K562 (cell line): ENCODE measurements around the gene SPATA13. TPM values are rescaled to one million over a fixed set of nuclear protein-coding genes. Genes with fewer than 3 reads are reported as not detected.

Experiments
- ATAC-seq: fragments of 200-7000 bp; cut with Tn5 transposase; 3 replicates; pipeline ENCODE4 v1.9.1; 2020; ENCODE audit warnings: moderate library complexity
- BruUV-seq: library from RNA; stranded (reverse); fragments of 400-500 nt; replicated peaks from 2 replicates; lab custom pipeline; 2021; lab: Mats Ljungman, UMichigan
- CTCF ChIA-PET: fragments of 300-600 bp; formaldehyde crosslinking; extraction: SDS; loops from one replicate; lab custom pipeline; 2021; ENCODE audit warnings: low intra/inter-chr PET ratio; lab: Yijun Ruan, JAX
- POLR2A ChIA-PET: fragments of 300-600, 350-650 bp; sonication (Branson Sonifier 250); formaldehyde crosslinking; extraction: SDS; loops from one replicate; lab custom pipeline; 2021; ENCODE audit warnings: antibody characterized with exemption, inconsistent platforms; lab: Yijun Ruan, JAX
- DNase-seq, 4 experiments: peaks; one replicate each; pipeline versions ENCODE4 v3.0.0 to v3.0.0-alpha.2; 2011 to 2018; ENCODE audit warnings: low spot score in 3 of 4, mixed read lengths in 3 of 4; ENCODE audit errors: extremely low read depth in 1 of 4
- FAIRE-seq: peaks from 2 replicates; lab custom pipeline; 2011; peaks lifted over from hg19 to GRCh38; lab: Jason Lieb, UNC
- H2AFZ ChIP-seq: 2 replicates; pipeline ENCODE4 v1.6.0; 2011; ENCODE audit warnings: low read depth, low read length, control low read depth, inconsistent platforms
- H3K27ac ChIP-seq: fragments of 200-600 bp; 3 replicates; pipeline ENCODE4 v1.8.0; 2011; ENCODE audit warnings: low read depth, mild to moderate bottlenecking, control low read depth, inconsistent platforms, low read length, moderate library complexity, mixed read lengths; ENCODE audit errors: extremely low read depth
- H3K27me3 ChIP-seq, 2 experiments: fragments of 300-600 bp in 1 of 2; 2 replicates in 1 of 2; 3 replicates in 1 of 2; pipeline versions ENCODE4 v1.6.0 to v1.8.0; 2011; ENCODE audit warnings: inconsistent platforms in 2 of 2, low read length in 2 of 2, mild to moderate bottlenecking in 1 of 2, mixed read lengths in 1 of 2, moderate library complexity in 1 of 2; ENCODE audit not compliant: control insufficient read depth in 2 of 2, insufficient read depth in 2 of 2
- H3K36me3 ChIP-seq: fragments of 300-600 bp; 3 replicates; pipeline ENCODE4 v1.8.0; 2011; ENCODE audit warnings: mild to moderate bottlenecking, low read length, inconsistent platforms; ENCODE audit not compliant: control insufficient read depth, insufficient read depth
- H3K4me1 ChIP-seq, 2 experiments: fragments of 200-600 bp in 1 of 2; replicated peaks in 1 of 2; 2 replicates in 1 of 2; 3 replicates in 1 of 2; pipeline versions ENCODE4 v1.5.1 to v1.8.0; 2011; ENCODE audit warnings: inconsistent platforms in 2 of 2, low read length in 2 of 2, mild to moderate bottlenecking in 1 of 2, mixed read lengths in 1 of 2, moderate library complexity in 1 of 2; ENCODE audit not compliant: control insufficient read depth in 2 of 2, insufficient read depth in 2 of 2
- H3K4me2 ChIP-seq: 2 replicates; pipeline ENCODE4 v1.6.1; 2011; ENCODE audit warnings: low read length, control low read depth, inconsistent platforms, mixed read lengths; ENCODE audit not compliant: insufficient read depth
- H3K4me3 ChIP-seq: fragments of 200-600 bp; sonication (generic), shearing (Covaris generic); 2 replicates; pipeline ENCODE4 v1.5.1; 2016; ENCODE audit warnings: control low read depth, inconsistent platforms
- H3K79me2 ChIP-seq: fragments of 200-600 bp; 3 replicates; pipeline ENCODE4 v1.8.0; 2011; ENCODE audit warnings: low read length, inconsistent platforms; ENCODE audit not compliant: control insufficient read depth, insufficient read depth
- H3K9ac ChIP-seq, 2 experiments: 2 replicates each; pipeline versions ENCODE4 v1.6.0 to v1.6.1; 2011; ENCODE audit warnings: low read depth in 2 of 2, low read length in 2 of 2, control low read depth in 1 of 2, inconsistent platforms in 1 of 2, mild to moderate bottlenecking in 1 of 2, mixed read lengths in 1 of 2; ENCODE audit not compliant: insufficient read depth in 1 of 2
- H3K9me1 ChIP-seq: one replicate; pipeline ENCODE4 v1.6.0; 2011; ENCODE audit warnings: inconsistent platforms, mild to moderate bottlenecking, low read length, moderate library complexity; ENCODE audit not compliant: control insufficient read depth, insufficient read depth
- H3K9me3 ChIP-seq: replicated peaks from 2 replicates; pipeline ENCODE4 v1.5.1; 2011; ENCODE audit warnings: low read depth, low read length, inconsistent platforms; ENCODE audit not compliant: control insufficient read depth, insufficient read depth
- H4K20me1 ChIP-seq: replicated peaks from 2 replicates; pipeline ENCODE4 v1.6.1; 2011; ENCODE audit warnings: low read length, inconsistent platforms, mixed read lengths; ENCODE audit not compliant: control insufficient read depth, insufficient read depth
- CBFA2T2 ChIP-seq: fragments of 450-650 bp; conservative IDR thresholded peaks from 2 replicates; pipeline ENCODE4 v1.6.1; 2017; ENCODE audit warnings: mild to moderate bottlenecking
- CBX1 ChIP-seq: sonication (generic); IDR thresholded peaks from 2 replicates; pipeline ENCODE4 v1.6.1; 2016; ENCODE audit warnings: antibody characterized with exemption, low read depth, mild to moderate bottlenecking
- GABPB2 ChIP-seq: fragments of 250-450 bp; sonication (Bioruptor Pico); conservative IDR thresholded peaks from 2 replicates; pipeline ENCODE4 v1.5.1; 2021; ENCODE audit warnings: mild to moderate bottlenecking
- MCM3 ChIP-seq: fragments of 450-650 bp; IDR thresholded peaks from 2 replicates; pipeline ENCODE4 v1.6.1; 2016
- NR1H2 ChIP-seq: sonication (generic); formaldehyde crosslinking; IDR thresholded peaks from 2 replicates; pipeline ENCODE4 v1.4.0; 2020; ENCODE audit warnings: mild to moderate bottlenecking, missing genetic modification reagents
- POLR2A ChIP-seq: fragments of 450-650 bp; conservative IDR thresholded peaks from 2 replicates; pipeline ENCODE4 v1.6.1; 2016
- RHOXF2B ChIP-seq: fragments of 250-450 bp; sonication (Bioruptor Pico); conservative IDR thresholded peaks from 2 replicates; pipeline ENCODE4 v1.5.1; 2021
- SREBF2 ChIP-seq: sonication (generic); formaldehyde crosslinking; IDR thresholded peaks from 2 replicates; pipeline ENCODE4 v1.4.0; 2020; ENCODE audit warnings: mild to moderate bottlenecking, missing genetic modification reagents
- WHSC1 ChIP-seq: IDR thresholded peaks from one replicate; pipeline ENCODE4 v1.6.1; 2012; ENCODE audit warnings: low read length, control low read depth, inconsistent platforms
- ZZZ3 ChIP-seq: fragments of 450-650 bp; IDR thresholded peaks from 2 replicates; pipeline ENCODE4 v1.6.1; 2016; ENCODE audit warnings: antibody characterized with exemption, mild to moderate bottlenecking, moderate library complexity
- WGBS: fragments of 100-300 bp; shearing (Covaris generic); methylation state at CpG from one replicate; pipeline ENCODE4 v1.1.6; 2016; ENCODE audit warnings: low coverage, mixed read lengths; ENCODE audit not compliant: insufficient coverage; ENCODE audit errors: missing lambda C conversion rate; 5-methylcytosine and 5-hydroxymethylcytosine counted together
- in situ Hi-C: fragments of 300-500 bp; cut with MboI; formaldehyde crosslinking; loops from 4 replicates; pipeline ENCODE4 v1.15.0; 2018; ENCODE audit warnings: inconsistent platforms, mixed read lengths
- intact Hi-C: fragments of 100-400 bp; cut with micrococcal nuclease; formaldehyde crosslinking; loops from 2 replicates; pipeline ENCODE4 v1.14.2; 2022
- polyA plus RNA-seq, 8 experiments: library from polyadenylated mRNA; depleted of rRNA in 4 of 8; stranded (reverse) in 5 of 8; unstranded in 3 of 8; fragments of >200 nt; fragmentation: Nextera tagmentation in 2 of 8; fragmentation: Illumina TruSeq in 1 of 8; extraction: Ambion mirVana in 2 of 8; extraction: Trizol in 1 of 8; gene quantifications; 2 replicates each; pipeline versions ENCODE4 v1.2.1 to v1.2.3, GENCODE V29; 2011 to 2014; ENCODE audit warnings: inconsistent platforms in 1 of 8, missing spikeins in 1 of 8
- total RNA-seq, 7 experiments: library from RNA; depleted of rRNA in 6 of 7; stranded (reverse); fragments of >200 nt in 6 of 7; fragmentation: Illumina TruSeq in 2 of 7; extraction: Trizol in 2 of 7; gene quantifications; 2 replicates each; pipeline versions ENCODE4 v1.2.1 to v1.2.3, GENCODE V29; 2011 to 2021; ENCODE audit warnings: low replicate concordance in 1 of 7
- TF ChIP-seq, protein P1 (sequence below): fragments of 450-650 bp; IDR thresholded peaks from 2 replicates; pipeline ENCODE4 v1.6.1; 2018; ENCODE audit not compliant: partially characterized antibody
- TF ChIP-seq, protein P2 (sequence below): fragments of 250-450 bp; sonication (Bioruptor Pico); IDR thresholded peaks from 2 replicates; pipeline ENCODE4 v1.5.1; 2021; ENCODE audit warnings: mild to moderate bottlenecking
- TF ChIP-seq, protein P3 (sequence below): fragments of 200-800 bp; sonication (Bioruptor generic); IDR thresholded peaks from 2 replicates; pipeline ENCODE4 v1.6.1; 2017; ENCODE audit warnings: missing genetic modification characterization, missing compliant biosample characterization
- TF ChIP-seq, protein P4 (sequence below): fragments of 150-350 bp; IDR thresholded peaks from 2 replicates; pipeline ENCODE4 v1.6.1; 2014; ENCODE audit warnings: low read depth, mild to moderate bottlenecking, low read length, borderline replicate concordance

Gene SPATA13
- total and polyA plus RNA-seq, 9 of the 15 experiments (the other 6 are each of a cell fraction or from before 2014, with no cell fraction given), result 0.08 to 0.99 (median 0.21) TPM; not detected in 2

DNA sequence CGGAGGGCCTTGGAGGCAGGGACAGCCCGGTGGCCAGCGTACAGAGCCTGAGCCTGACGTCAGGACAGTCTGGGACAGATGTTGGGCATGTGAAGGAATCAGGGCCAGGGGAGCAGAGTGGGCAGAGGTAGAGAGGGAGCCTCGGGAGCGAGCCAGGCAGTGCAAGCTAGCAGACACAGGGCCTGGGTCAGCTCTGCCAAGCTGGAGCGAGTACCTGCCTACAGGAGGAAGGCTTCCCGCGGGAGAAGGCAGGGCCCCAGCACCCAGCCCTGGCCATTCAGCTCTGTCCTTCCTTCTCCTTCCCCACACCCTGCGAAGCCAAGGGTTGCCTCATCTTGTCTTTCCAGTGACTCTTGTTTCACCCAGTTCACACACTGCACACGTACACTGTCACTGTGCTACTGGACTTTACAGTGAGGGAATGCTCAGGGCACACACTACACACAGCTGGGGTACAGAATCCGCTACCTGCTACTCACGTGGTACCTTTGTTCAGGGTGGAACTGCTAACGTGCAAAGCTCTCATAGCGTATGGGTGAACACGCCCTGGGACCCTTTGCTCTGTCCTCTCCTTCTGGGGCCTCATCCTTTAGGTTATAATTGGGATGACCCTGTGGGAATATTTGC, 139.1 kb downstream of the SPATA13 start:
- Histone ChIP-seq H3K9me1 (no peaks in the 10 kb centered on the region), H3K9me3 (no peaks in the 10 kb centered on the region), H3K4me3 (no peak overlapping the region), H3K27ac (no peak overlapping the region), H4K20me1 (no peaks in the 10 kb centered on the region), H3K79me2 (no peaks in the 10 kb centered on the region), H3K4me2 (no peak overlapping the region), H3K4me1 (no peaks in the 10 kb centered on the region), H3K9ac (no peak overlapping the region), H3K36me3 (no peaks in the 10 kb centered on the region), H3K27me3 (peaks cover 0 to 15% of the 10 kb centered on the region in 2 experiments; a peak in 3 of 5 replicates), H2AFZ (no peak overlapping the region)
- POLR2A ChIA-PET, result no interaction called here
- CTCF ChIA-PET, result no interaction called here
- no peak for FAIRE-seq
- no peak for ATAC-seq
- no peak for DNase-seq
- intact Hi-C loops (no loop called here), in situ Hi-C loops (no loop called here)
- no peak for TF ChIP-seq SREBF2 (CRISPR knock-in tag)
- TF ChIP-seq, protein P1, sequence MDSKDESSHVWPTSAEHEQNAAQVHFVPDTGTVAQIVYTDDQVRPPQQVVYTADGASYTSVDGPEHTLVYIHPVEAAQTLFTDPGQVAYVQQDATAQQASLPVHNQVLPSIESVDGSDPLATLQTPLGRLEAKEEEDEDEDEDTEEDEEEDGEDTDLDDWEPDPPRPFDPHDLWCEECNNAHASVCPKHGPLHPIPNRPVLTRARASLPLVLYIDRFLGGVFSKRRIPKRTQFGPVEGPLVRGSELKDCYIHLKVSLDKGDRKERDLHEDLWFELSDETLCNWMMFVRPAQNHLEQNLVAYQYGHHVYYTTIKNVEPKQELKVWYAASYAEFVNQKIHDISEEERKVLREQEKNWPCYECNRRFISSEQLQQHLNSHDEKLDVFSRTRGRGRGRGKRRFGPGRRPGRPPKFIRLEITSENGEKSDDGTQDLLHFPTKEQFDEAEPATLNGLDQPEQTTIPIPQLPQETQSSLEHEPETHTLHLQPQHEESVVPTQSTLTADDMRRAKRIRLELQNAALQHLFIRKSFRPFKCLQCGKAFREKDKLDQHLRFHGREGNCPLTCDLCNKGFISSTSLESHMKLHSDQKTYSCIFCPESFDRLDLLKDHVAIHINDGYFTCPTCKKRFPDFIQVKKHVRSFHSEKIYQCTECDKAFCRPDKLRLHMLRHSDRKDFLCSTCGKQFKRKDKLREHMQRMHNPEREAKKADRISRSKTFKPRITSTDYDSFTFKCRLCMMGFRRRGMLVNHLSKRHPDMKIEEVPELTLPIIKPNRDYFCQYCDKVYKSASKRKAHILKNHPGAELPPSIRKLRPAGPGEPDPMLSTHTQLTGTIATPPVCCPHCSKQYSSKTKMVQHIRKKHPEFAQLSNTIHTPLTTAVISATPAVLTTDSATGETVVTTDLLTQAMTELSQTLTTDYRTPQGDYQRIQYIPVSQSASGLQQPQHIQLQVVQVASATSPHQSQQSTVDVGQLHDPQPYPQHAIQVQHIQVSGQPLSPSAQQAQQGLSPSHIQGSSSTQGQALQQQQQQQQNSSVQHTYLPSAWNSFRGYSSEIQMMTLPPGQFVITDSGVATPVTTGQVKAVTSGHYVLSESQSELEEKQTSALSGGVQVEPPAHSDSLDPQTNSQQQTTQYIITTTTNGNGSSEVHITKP, result no peak
- no peak for TF ChIP-seq RHOXF2B (CRISPR knock-in tag)
- no peak for TF ChIP-seq POLR2A
- no peak for TF ChIP-seq WHSC1
- TF ChIP-seq, protein P2, sequence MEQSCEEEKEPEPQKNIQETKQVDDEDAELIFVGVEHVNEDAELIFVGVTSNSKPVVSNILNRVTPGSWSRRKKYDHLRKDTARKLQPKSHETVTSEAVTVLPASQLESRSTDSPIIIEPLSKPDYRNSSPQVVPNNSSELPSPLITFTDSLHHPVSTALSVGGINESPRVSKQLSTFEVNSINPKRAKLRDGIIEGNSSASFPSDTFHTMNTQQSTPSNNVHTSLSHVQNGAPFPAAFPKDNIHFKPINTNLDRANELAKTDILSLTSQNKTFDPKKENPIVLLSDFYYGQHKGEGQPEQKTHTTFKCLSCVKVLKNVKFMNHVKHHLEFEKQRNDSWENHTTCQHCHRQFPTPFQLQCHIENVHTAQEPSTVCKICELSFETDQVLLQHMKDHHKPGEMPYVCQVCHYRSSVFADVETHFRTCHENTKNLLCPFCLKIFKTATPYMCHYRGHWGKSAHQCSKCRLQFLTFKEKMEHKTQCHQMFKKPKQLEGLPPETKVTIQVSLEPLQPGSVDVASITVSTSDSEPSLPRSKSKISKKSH (CRISPR knock-in tag), result no peak
- no peak for TF ChIP-seq NR1H2 (CRISPR knock-in tag)
- TF ChIP-seq, protein P3, sequence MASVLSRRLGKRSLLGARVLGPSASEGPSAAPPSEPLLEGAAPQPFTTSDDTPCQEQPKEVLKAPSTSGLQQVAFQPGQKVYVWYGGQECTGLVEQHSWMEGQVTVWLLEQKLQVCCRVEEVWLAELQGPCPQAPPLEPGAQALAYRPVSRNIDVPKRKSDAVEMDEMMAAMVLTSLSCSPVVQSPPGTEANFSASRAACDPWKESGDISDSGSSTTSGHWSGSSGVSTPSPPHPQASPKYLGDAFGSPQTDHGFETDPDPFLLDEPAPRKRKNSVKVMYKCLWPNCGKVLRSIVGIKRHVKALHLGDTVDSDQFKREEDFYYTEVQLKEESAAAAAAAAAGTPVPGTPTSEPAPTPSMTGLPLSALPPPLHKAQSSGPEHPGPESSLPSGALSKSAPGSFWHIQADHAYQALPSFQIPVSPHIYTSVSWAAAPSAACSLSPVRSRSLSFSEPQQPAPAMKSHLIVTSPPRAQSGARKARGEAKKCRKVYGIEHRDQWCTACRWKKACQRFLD (CRISPR knock-in tag), result no peak
- no peak for TF ChIP-seq GABPB2
- no peak for TF ChIP-seq CBX1
- no peak for TF ChIP-seq MCM3
- no peak for TF ChIP-seq ZZZ3
- TF ChIP-seq, protein P4, sequence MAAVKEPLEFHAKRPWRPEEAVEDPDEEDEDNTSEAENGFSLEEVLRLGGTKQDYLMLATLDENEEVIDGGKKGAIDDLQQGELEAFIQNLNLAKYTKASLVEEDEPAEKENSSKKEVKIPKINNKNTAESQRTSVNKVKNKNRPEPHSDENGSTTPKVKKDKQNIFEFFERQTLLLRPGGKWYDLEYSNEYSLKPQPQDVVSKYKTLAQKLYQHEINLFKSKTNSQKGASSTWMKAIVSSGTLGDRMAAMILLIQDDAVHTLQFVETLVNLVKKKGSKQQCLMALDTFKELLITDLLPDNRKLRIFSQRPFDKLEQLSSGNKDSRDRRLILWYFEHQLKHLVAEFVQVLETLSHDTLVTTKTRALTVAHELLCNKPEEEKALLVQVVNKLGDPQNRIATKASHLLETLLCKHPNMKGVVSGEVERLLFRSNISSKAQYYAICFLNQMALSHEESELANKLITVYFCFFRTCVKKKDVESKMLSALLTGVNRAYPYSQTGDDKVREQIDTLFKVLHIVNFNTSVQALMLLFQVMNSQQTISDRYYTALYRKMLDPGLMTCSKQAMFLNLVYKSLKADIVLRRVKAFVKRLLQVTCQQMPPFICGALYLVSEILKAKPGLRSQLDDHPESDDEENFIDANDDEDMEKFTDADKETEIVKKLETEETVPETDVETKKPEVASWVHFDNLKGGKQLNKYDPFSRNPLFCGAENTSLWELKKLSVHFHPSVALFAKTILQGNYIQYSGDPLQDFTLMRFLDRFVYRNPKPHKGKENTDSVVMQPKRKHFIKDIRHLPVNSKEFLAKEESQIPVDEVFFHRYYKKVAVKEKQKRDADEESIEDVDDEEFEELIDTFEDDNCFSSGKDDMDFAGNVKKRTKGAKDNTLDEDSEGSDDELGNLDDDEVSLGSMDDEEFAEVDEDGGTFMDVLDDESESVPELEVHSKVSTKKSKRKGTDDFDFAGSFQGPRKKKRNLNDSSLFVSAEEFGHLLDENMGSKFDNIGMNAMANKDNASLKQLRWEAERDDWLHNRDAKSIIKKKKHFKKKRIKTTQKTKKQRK, result no peak
- TF ChIP-seq CBFA2T2, result no peak
- TF ChIP-seq, all 486 proteins: peak for 0
- no TSS peak for BruUV-seq
- WGBS, result 0% methylated on average over 7 of the region's 16 CpGs
